ENCODE data around the gene OR10AD1.
"Not testable (repeated sequence)": the region's sequence is repeated elsewhere in the genome, so short reads cannot be mapped to it uniquely, and the experiment has no call there.

OR10AD1 gene, protein sequence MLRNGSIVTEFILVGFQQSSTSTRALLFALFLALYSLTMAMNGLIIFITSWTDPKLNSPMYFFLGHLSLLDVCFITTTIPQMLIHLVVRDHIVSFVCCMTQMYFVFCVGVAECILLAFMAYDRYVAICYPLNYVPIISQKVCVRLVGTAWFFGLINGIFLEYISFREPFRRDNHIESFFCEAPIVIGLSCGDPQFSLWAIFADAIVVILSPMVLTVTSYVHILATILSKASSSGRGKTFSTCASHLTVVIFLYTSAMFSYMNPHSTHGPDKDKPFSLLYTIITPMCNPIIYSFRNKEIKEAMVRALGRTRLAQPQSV

DNA sequence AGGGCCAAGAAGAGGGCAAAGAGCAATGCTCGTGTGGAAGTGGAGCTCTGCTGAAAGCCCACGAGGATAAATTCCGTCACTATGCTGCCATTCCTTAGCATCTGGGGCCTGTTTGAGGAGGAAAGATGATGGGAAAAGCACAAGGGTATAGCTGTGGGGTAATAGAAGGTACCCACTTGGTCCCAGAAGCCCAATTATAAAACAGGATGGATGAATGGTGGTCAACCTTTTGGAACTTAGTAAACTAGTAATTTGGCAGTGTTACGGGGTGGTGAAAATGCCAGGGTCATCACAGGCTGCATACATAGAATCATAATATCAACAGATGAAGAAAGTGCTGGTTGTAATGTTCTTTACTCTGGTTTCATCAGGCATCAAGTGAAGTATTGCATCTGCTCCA, at the start of gene OR10AD1:
Gene OR10AD1, minus strand, starts transcription at position 101 of the 400 bp plus-strand sequence. Its CDS starts 0 bp downstream, at position 101.
- DNase-seq = no peak

DNA sequence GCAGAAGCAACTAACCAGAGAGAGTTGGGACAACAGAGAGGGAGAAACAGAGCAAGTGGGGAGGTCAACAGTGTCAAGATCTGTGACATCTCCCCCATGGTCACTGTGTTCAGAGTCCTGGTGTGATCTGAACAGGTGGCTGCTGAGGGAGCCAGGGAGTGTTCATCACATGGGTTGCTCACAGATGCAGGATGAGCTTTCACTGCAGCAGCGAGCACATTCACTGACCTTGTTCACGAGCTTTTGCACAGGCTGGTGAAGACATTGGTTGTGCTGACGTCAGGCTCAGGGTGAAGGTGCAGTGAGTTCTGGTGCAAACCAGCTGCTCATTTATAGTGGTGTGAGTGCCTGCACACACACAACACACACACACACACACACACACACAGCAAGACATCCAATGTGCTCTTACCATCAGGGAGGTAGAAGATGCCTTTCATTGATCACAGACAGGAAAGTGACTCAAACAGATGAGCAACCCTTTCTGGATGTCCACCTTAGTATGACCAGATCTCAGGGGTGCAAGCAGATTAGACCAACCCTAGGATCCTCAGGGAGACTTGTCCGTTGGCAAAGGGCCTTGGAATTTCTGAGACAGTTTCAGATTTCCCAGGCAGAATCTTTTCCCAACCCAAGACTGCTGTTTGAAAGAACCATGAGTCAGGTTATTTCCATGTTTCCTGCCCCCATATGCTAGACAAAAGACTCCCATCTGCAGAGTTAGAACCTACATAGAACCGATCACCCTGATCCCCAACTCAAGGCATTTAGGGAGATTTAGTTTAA, 44.3 kb upstream of the OR10AD1 start:
- no peak for DNase-seq

DNA sequence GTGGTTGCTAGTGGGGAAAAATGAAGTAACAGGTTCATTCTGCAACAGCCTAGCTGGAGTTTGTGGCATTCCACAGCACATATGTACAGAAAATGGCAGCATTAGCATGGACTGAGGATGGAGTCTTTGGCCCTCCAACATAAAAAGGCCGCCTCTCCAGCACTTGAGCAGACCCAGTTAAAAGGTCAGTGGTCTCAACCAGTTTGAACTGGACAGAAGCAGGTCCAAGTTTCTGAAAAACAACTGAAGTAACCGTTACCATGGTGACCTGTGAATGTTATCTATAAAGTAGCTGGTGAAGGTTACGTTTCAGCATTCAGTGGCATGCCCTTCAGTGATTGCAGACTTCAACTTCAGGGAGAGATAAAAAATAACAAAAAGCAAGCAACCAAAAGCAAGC, 34.1 kb upstream of the OR10AD1 start:
- DNase-seq = no peak

DNA sequence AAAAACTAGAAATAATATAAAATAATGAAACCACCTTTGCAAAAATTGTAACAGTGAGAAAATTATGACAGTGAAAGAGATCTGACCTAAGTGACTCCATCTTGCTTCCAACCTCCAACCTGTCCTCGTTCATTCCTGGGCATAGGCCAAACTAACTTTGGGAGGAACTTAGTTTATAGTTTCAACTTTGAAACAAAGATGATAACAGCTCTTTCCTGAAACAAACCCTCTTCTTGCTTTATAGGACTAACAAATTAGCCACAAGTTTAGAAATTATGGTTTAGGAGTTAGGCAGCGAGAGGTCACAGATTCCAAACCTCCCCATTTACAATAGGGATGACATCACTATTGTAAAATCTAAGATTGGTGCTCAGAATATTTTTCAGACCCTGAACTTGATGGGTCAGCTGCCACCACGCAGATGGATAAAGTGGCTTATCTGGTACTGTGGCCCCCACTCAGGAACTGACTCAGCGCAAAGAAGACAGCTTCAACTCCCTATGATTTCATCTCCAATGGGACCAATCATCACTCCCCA, 32.8 kb upstream of the OR10AD1 start:
- no peak for DNase-seq

DNA sequence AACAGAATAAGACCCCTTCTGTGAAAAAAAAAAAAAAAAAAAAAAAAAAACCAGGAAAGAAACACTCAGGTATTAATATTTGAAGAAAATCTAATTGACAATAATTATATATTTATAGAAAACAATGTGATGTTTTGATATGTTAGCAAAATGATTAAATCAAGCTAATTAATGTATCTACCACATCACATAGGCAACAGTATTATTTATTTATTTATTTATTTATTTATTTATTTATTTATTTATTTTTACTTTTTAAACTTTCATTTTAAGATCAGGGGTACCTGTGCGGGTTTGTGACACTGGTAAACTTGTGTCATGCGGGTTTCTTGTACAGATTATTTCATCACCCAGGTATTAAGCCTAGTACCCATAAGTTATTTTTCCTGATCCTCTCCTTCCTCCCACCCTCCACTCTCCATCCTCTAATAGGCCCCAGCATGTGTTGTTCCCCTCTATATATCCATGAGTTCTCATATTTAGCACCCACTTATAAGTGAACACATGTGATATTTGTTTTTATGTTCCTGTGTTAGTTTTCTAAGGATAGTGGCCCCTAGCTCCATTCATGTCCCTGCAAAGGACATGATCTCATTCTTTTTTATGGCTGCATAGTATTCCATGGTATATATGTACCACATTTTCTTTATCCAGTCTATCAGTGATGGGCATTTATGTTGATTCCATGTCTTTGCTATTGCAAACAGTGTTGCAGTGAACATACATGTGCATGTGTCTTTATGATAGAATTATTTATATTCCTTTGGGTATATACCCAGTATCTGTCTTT, 28.3 kb upstream of the OR10AD1 start:
- DNase-seq = not testable (repeated sequence)

DNA sequence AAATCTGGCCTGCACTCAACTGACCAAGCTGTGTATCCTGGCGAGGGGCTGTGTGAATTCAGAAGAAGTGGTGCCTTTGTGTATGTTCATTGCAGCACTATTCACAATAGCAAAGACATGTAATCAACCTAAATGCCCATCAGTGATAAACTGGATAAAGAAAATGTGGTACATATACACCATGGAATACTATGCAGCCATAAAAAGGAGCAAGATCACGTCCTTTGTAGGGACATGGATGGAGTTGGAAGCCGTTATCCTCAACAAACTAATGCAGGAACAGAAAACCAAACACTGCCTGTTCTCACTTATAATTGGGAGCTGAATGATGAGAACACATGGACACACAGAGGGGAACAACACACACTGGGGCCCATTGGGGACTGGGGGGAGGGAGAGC, 21.4 kb upstream of the OR10AD1 start:
- DNase-seq = not testable (repeated sequence)

DNA sequence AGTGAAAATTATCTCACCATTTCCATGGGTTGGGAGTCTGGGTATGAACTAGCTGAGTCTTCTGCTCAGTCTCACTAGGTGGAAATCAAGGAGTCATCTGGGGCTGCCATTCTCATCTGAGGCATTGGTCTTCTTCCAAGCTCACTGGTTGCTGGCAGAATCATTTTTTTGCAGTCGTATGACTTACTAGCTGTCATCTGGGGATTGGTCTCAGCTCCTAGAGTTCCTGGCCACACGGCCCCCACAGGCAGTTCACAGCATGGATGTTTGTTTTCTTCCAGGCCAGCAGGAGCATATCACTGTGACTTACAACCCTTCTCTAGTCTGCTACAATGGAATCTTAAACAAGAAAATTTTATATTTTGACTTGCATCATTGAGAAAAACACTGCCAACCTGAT, 18.6 kb upstream of the OR10AD1 start:
- DNase-seq = no peak

DNA sequence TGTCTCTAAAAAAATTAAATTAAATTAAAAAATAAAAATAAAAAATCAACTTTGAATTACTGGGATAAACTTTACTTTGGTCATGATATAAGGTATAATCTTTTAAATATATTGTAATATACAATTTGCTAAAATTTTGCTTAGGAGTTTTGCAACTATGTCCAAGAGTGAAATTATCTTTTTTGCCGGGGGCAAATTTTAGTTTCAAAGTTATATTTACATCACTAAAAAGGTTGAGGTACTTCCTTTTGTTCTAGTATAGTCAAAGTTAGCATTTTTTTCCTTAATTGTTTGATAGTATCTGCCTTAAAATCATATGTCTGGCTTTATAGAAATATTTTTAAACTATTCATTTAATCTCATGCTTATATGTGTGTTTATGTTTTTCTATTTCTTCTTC, 17.6 kb upstream of the OR10AD1 start:
- DNase-seq = no peak

DNA sequence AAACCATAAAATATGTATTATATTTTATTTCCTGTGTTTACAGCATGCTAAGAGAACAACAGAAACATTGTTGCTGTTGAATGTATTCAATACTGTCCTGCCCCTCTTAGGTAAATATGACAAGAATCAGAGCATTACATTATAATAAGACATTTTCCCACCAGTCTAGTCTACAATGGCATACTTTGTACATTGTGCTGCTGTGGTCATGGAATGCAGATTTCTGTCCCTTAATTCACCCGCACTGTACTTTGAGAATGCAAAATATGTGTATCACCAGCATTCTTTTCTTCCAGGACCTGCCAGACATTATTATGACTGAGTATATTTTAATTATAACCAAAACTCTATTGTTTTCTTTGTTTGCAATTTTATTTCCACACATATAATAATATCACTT, 16.5 kb upstream of the OR10AD1 start:
- no peak for DNase-seq

DNA sequence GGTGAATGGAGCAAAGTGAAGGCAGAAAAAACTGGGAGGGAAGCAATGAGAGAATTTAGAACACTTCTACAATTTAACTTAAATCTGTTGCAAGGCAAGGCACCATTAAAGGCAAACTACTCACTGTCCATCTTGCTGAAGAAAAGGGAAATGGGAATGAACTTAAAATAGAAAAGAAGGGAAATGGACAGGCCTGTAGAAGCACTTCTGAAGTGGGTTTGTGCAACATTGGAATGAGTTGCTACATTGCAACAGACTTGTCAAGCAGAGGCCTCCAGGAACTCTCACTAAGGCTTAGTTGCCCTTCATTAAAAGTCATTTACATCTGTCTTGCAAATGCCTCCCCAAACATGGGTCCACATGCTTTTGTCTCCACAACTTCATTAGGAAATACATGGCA, 13.7 kb upstream of the OR10AD1 start:
- DNase-seq = no peak

DNA sequence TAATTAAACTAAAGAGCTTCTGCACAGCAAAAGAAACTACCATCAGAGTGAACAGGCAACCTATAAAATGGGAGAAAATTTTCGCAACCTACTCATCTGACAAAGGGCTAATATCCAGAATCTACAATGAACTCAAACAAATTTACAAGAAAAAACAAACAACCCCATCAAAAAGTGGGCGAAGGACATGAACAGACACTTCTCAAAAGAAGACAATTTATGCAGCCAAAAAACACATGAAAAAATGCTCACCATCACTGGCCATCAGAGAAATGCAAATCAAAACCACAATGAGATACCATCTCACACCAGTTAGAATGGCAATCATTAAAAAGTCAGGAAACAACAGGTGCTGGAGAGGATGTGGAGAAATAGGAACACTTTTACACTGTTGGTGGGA, 6.4 kb upstream of the OR10AD1 start:
- DNase-seq = not testable (repeated sequence)

DNA sequence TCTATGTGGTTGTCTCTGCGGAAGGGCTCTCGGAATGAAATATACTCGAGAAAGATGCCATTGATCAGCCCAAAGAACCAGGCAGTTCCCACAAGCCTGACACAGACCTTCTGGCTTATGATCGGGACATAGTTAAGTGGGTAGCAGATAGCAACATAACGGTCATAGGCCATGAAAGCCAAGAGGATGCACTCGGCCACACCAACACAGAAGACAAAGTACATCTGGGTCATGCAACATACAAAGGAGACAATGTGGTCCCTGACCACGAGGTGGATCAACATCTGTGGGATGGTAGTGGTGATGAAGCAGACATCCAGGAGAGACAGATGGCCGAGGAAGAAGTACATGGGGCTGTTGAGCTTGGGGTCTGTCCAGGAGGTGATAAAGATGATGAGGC, 326 bp downstream of the OR10AD1 start:
- no peak for DNase-seq

DNA sequence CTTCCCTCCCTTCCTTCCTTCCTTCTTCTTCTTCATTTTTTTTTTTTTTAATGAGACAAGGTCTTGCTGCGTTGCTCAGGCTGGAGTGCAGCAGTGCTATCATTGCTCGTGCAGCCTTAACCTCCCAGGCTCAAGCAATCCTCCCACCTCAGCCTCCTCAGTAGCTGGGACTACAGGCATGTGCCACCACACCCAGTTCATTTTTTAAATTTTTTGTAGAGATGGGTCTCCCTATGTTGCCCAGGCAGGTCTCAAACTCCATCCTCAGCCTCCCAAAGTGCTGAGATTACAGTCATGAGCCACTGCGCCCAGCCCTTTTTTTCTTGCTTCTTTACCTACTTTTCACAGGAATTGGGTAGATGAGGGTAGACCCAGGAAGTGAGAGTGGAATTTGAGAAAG, 1.6 kb downstream of the OR10AD1 start:
- DNase-seq = no peak

DNA sequence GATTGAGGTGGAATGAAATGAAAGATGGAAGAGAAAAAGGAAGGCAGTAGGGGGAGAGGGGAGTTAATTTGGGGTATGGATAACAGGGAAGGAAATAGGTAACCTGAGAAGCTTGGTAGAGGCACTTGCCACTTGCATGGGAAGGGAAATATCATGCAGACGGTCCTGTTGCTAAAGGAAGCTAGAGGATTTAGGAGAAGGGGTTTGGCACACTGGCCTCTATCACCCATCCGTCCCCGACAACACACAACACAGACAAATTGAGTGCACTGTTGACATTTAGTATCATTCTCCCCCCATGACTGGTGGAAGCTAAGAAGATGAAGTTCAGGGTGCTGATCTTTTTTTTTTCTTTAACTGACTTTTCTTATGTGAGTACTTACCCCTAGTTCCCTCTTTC, 2.0 kb downstream of the OR10AD1 start:
- no peak for DNase-seq

DNA sequence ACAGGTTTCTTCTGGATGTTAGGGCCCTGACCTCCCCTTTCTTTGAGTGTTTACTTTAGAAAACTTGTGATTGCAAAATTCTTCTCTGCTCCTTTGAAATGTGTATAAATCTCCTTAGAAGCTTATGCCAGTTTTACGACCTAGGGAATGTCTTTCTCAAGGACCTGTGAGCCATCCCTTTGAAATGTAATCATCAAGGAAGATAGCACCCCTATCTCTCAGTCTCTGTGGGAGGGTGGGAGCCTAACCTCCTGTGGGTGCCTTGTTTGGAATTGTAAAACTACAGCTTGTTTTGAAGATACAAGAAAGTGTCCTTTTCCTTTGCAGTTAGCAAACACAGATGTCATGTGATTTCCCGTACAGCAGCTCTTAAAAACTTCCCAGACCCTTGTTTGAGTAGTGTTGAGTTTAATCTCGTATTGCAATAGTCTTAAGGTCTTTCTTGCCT, 3.3 kb downstream of the OR10AD1 start:
- DNase-seq = no peak

DNA sequence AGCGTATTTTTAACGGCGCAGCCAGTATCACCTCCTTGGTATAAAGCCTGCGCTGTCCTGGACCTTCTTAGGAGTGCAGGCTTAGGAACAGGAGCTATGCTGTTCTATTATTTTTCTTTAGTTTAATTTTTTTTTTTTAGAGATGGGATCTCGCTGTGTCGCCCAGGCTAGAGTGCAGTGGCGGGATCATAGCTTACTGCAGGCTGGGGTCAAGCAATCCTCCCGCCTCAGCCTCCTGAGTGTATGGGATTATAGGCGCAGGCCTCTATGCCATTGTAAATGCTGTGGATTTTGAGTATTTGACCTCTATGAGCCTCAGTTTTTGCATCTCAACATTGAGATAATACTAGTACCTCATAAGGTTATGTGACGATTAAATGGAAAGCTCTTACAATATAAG, 4.1 kb downstream of the OR10AD1 start:
- no peak for DNase-seq

DNA sequence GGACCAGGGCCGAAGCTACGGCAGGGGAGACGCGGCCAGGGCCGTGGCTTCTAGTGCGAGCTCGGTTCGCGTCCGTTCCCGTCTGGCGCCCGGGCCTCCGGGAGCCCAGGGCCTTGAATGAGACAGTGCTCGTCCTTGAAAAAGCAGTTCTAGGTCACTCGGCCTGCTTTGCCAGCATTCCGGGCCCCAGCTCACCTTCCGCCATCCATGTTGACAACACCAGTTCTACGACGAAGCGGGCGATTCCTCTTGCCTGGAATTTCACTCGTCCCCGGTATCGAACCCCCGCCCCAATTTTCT, 4.5 kb downstream of the OR10AD1 start:
- no peak for DNase-seq

DNA sequence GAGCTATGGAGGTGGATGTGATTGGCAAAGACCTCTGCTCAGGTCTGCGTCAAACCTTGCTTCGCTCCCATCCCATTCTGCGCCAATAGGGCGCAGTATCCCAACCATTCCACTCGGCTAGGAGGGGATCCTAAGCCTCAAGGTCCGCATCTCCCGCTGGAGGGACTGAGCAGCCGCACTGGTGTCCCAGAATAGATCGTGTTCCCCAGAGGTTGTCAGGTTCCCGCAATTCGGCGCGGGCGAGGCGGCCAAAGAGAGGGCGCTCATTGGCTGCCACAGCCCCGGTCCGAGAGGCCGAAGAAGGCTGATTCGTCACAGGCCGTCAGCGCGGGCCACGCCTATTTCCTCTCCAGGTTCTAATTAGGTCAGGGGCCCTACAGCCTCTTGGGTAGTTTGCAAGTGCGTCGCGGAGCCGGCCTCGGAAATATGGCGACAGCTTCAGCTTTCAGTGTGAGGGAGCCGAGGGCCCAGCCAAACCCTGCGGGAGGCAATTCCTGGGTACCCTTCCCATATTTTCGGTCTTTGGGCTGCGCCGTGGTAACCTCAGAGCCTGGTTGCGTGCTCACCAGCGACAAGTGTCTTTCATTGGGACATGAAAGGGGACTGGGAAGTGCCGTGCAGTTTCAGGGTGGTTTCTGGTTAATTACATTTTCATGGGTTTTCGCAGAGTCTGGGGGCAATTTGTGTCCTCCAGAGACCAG, 5.0 kb downstream of the OR10AD1 start:
- DNase-seq = peak; percentile 29

DNA sequence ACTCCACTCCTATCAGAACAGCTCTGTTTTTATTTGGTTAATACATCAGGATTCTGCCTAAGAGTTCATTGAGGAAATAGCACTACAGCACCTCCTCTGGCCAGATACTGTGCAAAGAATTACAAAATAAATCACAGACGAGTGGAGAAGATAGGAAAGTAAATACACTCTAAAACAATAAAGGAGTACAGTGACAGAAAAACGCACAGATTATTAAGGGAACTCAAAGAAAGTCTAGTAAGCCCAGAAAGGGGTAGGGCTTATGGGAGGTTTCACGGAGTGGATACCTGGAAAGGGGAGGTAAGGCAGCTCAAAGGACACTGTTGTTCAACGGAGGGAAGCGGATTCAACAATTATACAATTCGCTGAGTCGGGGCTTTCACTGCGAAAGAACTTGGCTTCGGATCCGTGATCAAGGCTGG, 5.5 kb downstream of the OR10AD1 start:
- peak; percentile 2 for DNase-seq

DNA sequence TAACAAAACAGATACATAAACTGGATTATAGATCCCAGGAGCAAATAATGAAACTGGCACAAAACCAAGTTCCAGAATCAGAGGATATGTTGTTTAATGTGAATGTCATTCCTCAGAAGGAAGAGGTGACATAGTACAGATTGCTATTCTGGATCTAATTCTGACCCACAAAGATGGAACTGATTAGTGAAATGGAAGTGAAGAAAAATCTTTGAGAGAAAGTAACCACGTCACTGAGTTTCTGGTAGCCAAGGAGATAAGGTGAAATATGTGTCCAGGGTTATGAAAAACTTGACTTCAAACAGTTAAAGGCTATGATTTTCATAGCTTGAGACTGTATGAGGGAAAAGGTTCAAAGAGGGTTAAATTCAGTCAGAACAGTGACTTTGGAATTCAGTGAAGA, 8.3 kb downstream of the OR10AD1 start:
- no peak for DNase-seq

DNA sequence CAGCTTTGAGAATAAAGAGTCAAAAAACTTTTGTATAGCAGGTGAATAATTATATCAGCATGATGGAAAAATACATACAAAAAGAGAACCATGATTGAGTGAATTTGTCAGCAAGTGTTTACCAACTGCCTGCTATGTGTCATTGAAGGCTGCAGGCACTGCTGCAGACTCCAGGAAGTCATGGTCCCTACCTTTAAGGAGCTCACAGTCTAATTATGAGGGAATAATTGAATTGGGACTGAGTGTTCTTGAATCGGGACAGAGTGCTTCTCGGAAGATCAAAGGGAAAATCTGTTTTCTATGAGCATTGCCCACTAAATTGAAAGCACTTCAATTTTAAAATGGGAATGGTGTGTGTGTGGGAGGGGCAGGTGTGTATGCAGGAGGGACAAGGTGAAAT, 9.5 kb downstream of the OR10AD1 start:
- DNase-seq = no peak

DNA sequence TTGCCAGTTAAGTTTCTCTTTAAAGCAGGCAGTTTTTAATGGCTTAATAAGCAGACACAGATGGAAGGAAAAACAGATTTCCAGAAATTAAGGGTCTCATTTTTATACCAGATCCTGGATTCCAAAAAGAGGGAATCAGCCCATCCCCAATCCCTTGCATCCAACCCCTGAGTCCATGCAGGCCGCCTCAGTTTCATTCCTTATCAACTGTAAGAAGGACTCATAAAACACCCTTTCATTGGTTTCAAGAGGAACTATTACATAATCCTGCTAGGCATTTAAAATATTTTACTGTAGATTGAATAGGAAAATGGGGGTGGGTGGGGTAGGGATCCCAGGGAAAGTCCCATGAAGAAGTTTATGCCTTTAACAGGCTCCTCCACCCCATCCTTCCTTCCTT, 10.2 kb downstream of the OR10AD1 start:
- DNase-seq = no peak

DNA sequence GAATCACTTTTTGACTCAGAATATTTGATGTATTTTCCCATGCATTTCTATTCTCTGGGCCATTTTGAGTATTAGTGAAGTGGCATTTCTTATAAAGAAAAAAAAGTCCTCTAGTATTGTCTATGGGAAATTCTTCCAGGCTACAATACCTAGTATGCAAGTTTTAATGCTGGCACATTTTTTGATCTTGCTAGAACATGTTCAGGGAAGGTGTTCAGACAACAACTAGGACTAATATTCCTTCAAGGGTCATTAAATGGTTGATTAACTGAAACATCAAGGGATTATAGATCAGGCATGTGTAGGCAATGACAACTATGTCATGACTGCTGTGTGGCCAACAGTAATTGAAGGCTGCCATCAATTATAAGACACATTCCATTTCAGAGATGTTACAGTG, 12.0 kb downstream of the OR10AD1 start:
- no peak for DNase-seq
